Smooth muscle cell of the umbilical artery (primary cell): ENCODE data around the gene PNLIPRP2. TPM values are rescaled to one million over a fixed set of nuclear protein-coding genes. Genes with fewer than 3 reads are reported as not detected.

Experiments used
- total RNA-seq: library from RNA; depleted of rRNA; stranded (reverse); fragments of >200 nt; gene quantifications from 2 replicates; pipeline ENCODE4 v1.2.3, GENCODE V29; 2014

The PNLIPRP2 gene
- total RNA-seq, result not detected in 2 replicates

GRCh38 chr10:116620423-116621400, at the start of gene PNLIPRP2:
TSS of gene PNLIPRP2 (plus strand) at chr10:116620953.

GRCh38 chr10:116590590-116591444, 29.9 kb upstream of the PNLIPRP2 start, which contains the start of gene PNLIPRP1:
TSS of gene PNLIPRP1 (plus strand) at chr10:116590959. CDS start at chr10:116591130, 171 bp downstream.

Other genes with a start within 250 kb of the PNLIPRP2 start
- gene PNLIPRP3, start 193.1 kb upstream of the PNLIPRP2 start, total RNA-seq, result not detected in 2 replicates
- gene PNLIP, start 75.0 kb upstream of the PNLIPRP2 start, total RNA-seq, result not detected in 2 replicates
- not detected in 2 replicates for gene PNLIPRP1, start 30.0 kb upstream of the PNLIPRP2 start, total RNA-seq
- gene HSPA12A, start 121.6 kb downstream of the PNLIPRP2 start, total RNA-seq, result 10.7 and 20.9 TPM in 2 replicates
- gene ENO4, start 228.5 kb downstream of the PNLIPRP2 start, total RNA-seq, result under 0.01 and 0.05 TPM in 2 replicates